ENCODE results near the gene FLT3LG.

- TF ChIP-seq POLR2AphosphoS5 (IDR thresholded peaks at IDR 0.05) (no peak), CTCF (IDR thresholded peaks at IDR 0.05) (no peak)
Observed at GRCh38 chr19:49503582-49503962, 29.6 kb downstream of the FLT3LG start.

Measured in sigmoid colon (tissue), 4 donors.